HUES64 (cell line): ENCODE measurements around the gene NFKB1.

Experiments used
- H3K27ac ChIP-seq: 2 replicates; pipeline ENCODE4 v1.7.0; 2013; ENCODE audit warnings: low read depth, low read length, inconsistent platforms
- H3K27me3 ChIP-seq: 2 replicates; pipeline ENCODE4 v1.6.1; 2013; ENCODE audit warnings: mild to moderate bottlenecking, low read length; ENCODE audit not compliant: insufficient read depth
- H3K36me3 ChIP-seq: 2 replicates; pipeline ENCODE4 v1.6.1; 2013; ENCODE audit warnings: mild to moderate bottlenecking, low read length; ENCODE audit not compliant: insufficient read depth
- H3K4me1 ChIP-seq: 2 replicates; pipeline ENCODE4 v1.6.1; 2013; ENCODE audit warnings: mild to moderate bottlenecking, low read length, moderate library complexity; ENCODE audit not compliant: insufficient read depth
- H3K4me3 ChIP-seq: 2 replicates; pipeline ENCODE4 v1.5.1; 2013; ENCODE audit warnings: mild to moderate bottlenecking, low read length, moderate library complexity
- H3K9ac ChIP-seq: 2 replicates; pipeline ENCODE4 v1.6.1; 2013; ENCODE audit warnings: mild to moderate bottlenecking, low read depth, low read length
- H3K9me3 ChIP-seq: 2 replicates; pipeline ENCODE4 v1.6.1; 2013; ENCODE audit warnings: low read depth, low read length; ENCODE audit not compliant: insufficient read depth
- WGBS: fragments of 150-250, 120-280 bp; methylation state at CpG from one replicate; pipeline ENCODE4 v1.1.7; 2013; ENCODE audit warnings: missing lambda C conversion rate; 5-methylcytosine and 5-hydroxymethylcytosine counted together

NFKB1 gene

GRCh38 chr4:102657206-102657605, 156.0 kb downstream of the NFKB1 start:
- Histone ChIP-seq H3K4me3 (no peak overlapping the region), H3K27me3 (no peaks in the 10 kb centered on the region), H3K27ac (no peak overlapping the region), H3K9ac (no peak overlapping the region), H3K4me1 (no peaks in the 10 kb centered on the region), H3K36me3 (peaks cover 13% of the 10 kb centered on the region; the same call in 1 of the 2 replicates), H3K9me3 (no peaks in the 10 kb centered on the region)
- WGBS = 95% methylated on average over 4 of the region's 5 CpGs

- Histone ChIP-seq H3K9me3 (no peaks in the 10 kb centered on the region), H3K27me3 (no peaks in the 10 kb centered on the region), H3K4me3 (no peak overlapping the region), H3K4me1 (no peaks in the 10 kb centered on the region), H3K27ac (no peak overlapping the region), H3K36me3 (peaks cover 29% of the 10 kb centered on the region), H3K9ac (no peak overlapping the region)
- 100% methylated on average over 1 of the region's 1 CpG for WGBS
These were observed 161.9 kb downstream of the NFKB1 start for GRCh38 chr4:102663073-102663472.

GRCh38 chr4:102665527-102665926, 164.4 kb downstream of the NFKB1 start:
- Histone ChIP-seq H3K4me1 (no peaks in the 10 kb centered on the region), H3K27me3 (no peaks in the 10 kb centered on the region), H3K36me3 (peaks cover 34% of the 10 kb centered on the region), H3K27ac (no peak overlapping the region), H3K4me3 (no peak overlapping the region), H3K9me3 (no peaks in the 10 kb centered on the region), H3K9ac (no peak overlapping the region)
- WGBS = 94% methylated on average over 3 of the region's 3 CpGs
